Measurements from ENCODE around the gene TRAM2.

GRCh38 chr6:52610745-52611355, 34.0 kb upstream of the TRAM2 start:
- no peak for TF ChIP-seq POLR2A (IDR thresholded peaks at IDR 0.05; ENCODE audit: low read depth)
- TF ChIP-seq POLR2AphosphoS5 (IDR thresholded peaks at IDR 0.05), result no peak
